Pancreas (tissue), 10 donors: ENCODE results near the gene MAP4K5. TPM values are rescaled to one million over a fixed set of nuclear protein-coding genes. Genes with fewer than 3 reads are reported as not detected.

Source experiments
- ATAC-seq, 4 donors: fragments of 200-7000 bp; cut with Tn5 transposase; one replicate each; pipeline versions ENCODE4 v1.8.0 to v1.9.1; 2020; ENCODE audit warnings: mild to moderate bottlenecking in 4 of 4, moderate library complexity in 4 of 4
- DNase-seq, 6 donors: peaks; one replicate each; pipeline ENCODE4 v3.0.0-alpha.2; 2020
- FAIRE-seq: peaks from 2 replicates; lab custom pipeline; 2012; peaks lifted over from hg19 to GRCh38; lab: Jason Lieb, UNC
- H3K27ac ChIP-seq, 4 donors: fragments of 200-600 bp; sonication (generic); 1 replicate in 3 of 4; 2 replicates in 1 of 4; pipeline versions ENCODE4 v1.5.0 to v1.8.0; 2020
- H3K27me3 ChIP-seq, 4 donors: fragments of 200-600 bp; one replicate each; pipeline ENCODE4 v1.8.0; 2021
- H3K36me3 ChIP-seq, 3 donors: fragments of 200-600 bp; sonication (generic) in 1 of 3; one replicate each; pipeline versions ENCODE4 v1.5.0 to v1.8.0; 2020 to 2021
- H3K4me1 ChIP-seq, 3 donors: fragments of 200-600 bp; one replicate each; pipeline ENCODE4 v1.8.0; 2021
- H3K4me3 ChIP-seq, 4 donors: fragments of 200-600 bp; sonication (generic) in 2 of 4; one replicate each; pipeline versions ENCODE4 v1.5.0 to v1.8.0; 2020 to 2021
- H3K9me3 ChIP-seq, 4 donors: fragments of 200-600 bp; one replicate each; pipeline ENCODE4 v1.8.0; 2021
- CTCF ChIP-seq, 4 donors: fragments of 200-600 bp; sonication (generic) in 3 of 4; IDR thresholded peaks; one replicate each; pipeline versions ENCODE4 v1.5.0 to v1.8.0; 2021; ENCODE audit warnings: antibody characterized with exemption in 4 of 4
- WGBS, 2 donors: extraction: QIAGEN DNeasy Blood & Tissue Kit; methylation state at CpG; one replicate each; pipeline ENCODE4 v1.1.7; 2013; 5-methylcytosine and 5-hydroxymethylcytosine counted together
- intact Hi-C, 3 donors: fragments of 100-400 bp; cut with DNase I; formaldehyde crosslinking; loops; one replicate each; pipeline versions ENCODE4 v1.11.1 to v1.14.2; 2022
- polyA plus RNA-seq, 2 donors: library from polyadenylated mRNA; stranded (reverse); fragments of 200-250 nt; gene quantifications; one replicate each; pipeline ENCODE4 v1.2.3, GENCODE V29; 2013
- total RNA-seq, 6 donors: library from RNA; stranded (reverse); fragmentation: NEBNext Ultra II Directional in 4 of 6; extraction: Animal tissue kit (Norgen Biotek cat#: 25700) in 4 of 6; gene quantifications; one replicate each; pipeline versions ENCODE4 v1.2.1 to v1.2.4, GENCODE V29; 2021 to 2023
- donor health status: healthy with polysubstance abuse.
- donor health status: DM: no; HTN: no; CAD: no; lungs with moderate emphysema.
- donor health status: DM: no; HTN: no; CAD: no.
- donor health status: control.
- donor health status: control.
- donor health status: Bipolar disorder and iron deficiency.
- donor health status: DM: yes; HTN: yes; CAD: no.
- donor health status: DM: no; HTN: no; CAD: no.
- donor health status: DM: no; HTN: no; CAD: no.
- donor health status: DM: yes; HTN: yes; CAD: no.

Gene MAP4K5
- total and polyA plus RNA-seq, 8 donors, result 12.6 to 28.6 (median 21.0) TPM

GRCh38 chr14:50530358-50530757 lies 2.0 kb downstream of the MAP4K5 start:
- peak overlapping the region in 1 of 4 donors; percentile 72 for H3K4me3 ChIP-seq
- ATAC-seq (no peak), DNase-seq (no peak), FAIRE-seq (no peak)
- peaks cover 0 to 29% (median 14%) of the 10 kb centered on the region in 3 donors for H3K4me1 ChIP-seq
- WGBS, 2 donors, result 43 to 66% methylated on average over 1 of the region's 1 CpG
- H3K36me3 ChIP-seq, result no peaks in the 10 kb centered on the region
- no peak for TF ChIP-seq CTCF (IDR thresholded peaks at IDR 0.05)
- no peak overlapping the region for H3K27ac ChIP-seq
- no peaks in the 10 kb centered on the region for H3K27me3 ChIP-seq
- no peaks in the 10 kb centered on the region for H3K9me3 ChIP-seq
- intact Hi-C loops, result loop anchor here in 1 of 3 donors (5.0 kb wide), 1 partner anchor 208 kb away; no protein-coding TSS in a partner anchor

GRCh38 chr14:50529288-50530179 lies 2.8 kb downstream of the MAP4K5 start:
- no peak overlapping the region for H3K27ac ChIP-seq

GRCh38 chr14:50528000-50528399 lies 4.4 kb downstream of the MAP4K5 start:
- H3K4me1 ChIP-seq, result peaks cover 0 to 24% (median 14%) of the 10 kb centered on the region in 3 donors

More at GRCh38 chr14:50529288-50530179, 2.8 kb downstream of the MAP4K5 start:
- Histone ChIP-seq H3K4me3 (no peak overlapping the region), H3K36me3 (no peaks in the 10 kb centered on the region), H3K9me3 (no peaks in the 10 kb centered on the region), H3K27me3 (no peaks in the 10 kb centered on the region), H3K4me1 (peaks cover 0 to 31% (median 14%) of the 10 kb centered on the region in 3 donors)
- no peak for TF ChIP-seq CTCF (IDR thresholded peaks at IDR 0.05)
- ATAC-seq (no peak), FAIRE-seq (no peak), DNase-seq (no peak)
- intact Hi-C loops, result loop anchor here in 2 of 3 donors (5.0 to 10.0 kb wide), 2 partner anchors 205 to 207 kb away; no protein-coding TSS in a partner anchor
- WGBS, 2 donors, result 77 to 85% methylated on average over 6 of the region's 6 CpGs

GRCh38 chr14:50524731-50525515 lies 7.4 kb downstream of the MAP4K5 start:
- intact Hi-C loops, result loop anchor here in 1 of 3 donors (10.0 kb wide), 1 partner anchor 200 kb away; no protein-coding TSS in a partner anchor
- no peak for DNase-seq
- H3K27me3 ChIP-seq, result no peaks in the 10 kb centered on the region
- peaks cover 7 to 26% (median 25%) of the 10 kb centered on the region in 3 donors for H3K4me1 ChIP-seq
- no peak for FAIRE-seq
- TF ChIP-seq CTCF (IDR thresholded peaks at IDR 0.05), result no peak
- H3K36me3 ChIP-seq, result no peaks in the 10 kb centered on the region
- ATAC-seq, result no peak
- H3K9me3 ChIP-seq, result no peaks in the 10 kb centered on the region
- H3K4me3 ChIP-seq, result no peak overlapping the region
- no peak overlapping the region for H3K27ac ChIP-seq
- WGBS, 2 donors, result 86 to 88% methylated on average over 6 of the region's 6 CpGs

More at GRCh38 chr14:50528000-50528399, 4.4 kb downstream of the MAP4K5 start:
- no peak for DNase-seq
- ATAC-seq, result no peak
- Histone ChIP-seq H3K9me3 (no peaks in the 10 kb centered on the region), H3K4me3 (no peak overlapping the region), H3K27me3 (no peaks in the 10 kb centered on the region), H3K27ac (no peak overlapping the region), H3K36me3 (no peaks in the 10 kb centered on the region)
- FAIRE-seq, result no peak
- intact Hi-C loops, result loop anchor here in 1 of 3 donors (10.0 kb wide), 1 partner anchor 203 kb away; no protein-coding TSS in a partner anchor
- no peak for TF ChIP-seq CTCF (IDR thresholded peaks at IDR 0.05)
- WGBS, 2 donors, result 94 to 95% methylated on average over 1 of the region's 1 CpG
